Eye (tissue), 1 donor: ENCODE results near the gene GIMAP8.
A peak's percentile ranks its signal among the peaks of the same experiment; 100 is the strongest.
"Not testable (repeated sequence)": the region's sequence is repeated elsewhere in the genome, so short reads cannot be mapped to it uniquely, and the experiment has no call there.

Experiments used
- DNase-seq: peaks from one replicate; pipeline ENCODE4 v3.0.0-alpha.2; 2015

Gene GIMAP8

GRCh38 chr7:150471886-150472285 is 21.5 kb downstream of the GIMAP8 start:
- DNase-seq, result peak; percentile 26

DNA sequence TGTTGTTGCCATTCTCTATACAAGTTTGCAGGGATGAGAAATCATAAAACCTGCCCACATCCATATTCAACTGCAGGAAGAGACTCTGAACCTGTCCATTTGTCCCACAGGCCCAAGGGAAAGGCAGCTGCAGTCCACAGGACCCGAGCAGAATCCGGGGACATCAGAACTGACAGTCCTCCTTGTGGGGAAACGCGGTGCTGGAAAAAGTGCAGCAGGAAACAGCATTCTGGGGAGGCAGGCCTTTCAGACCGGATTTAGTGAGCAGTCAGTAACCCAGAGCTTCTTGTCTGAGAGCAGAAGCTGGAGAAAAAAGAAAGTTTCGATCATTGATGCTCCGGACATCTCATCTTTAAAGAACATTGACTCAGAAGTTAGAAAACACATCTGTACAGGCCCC is 23.5 kb downstream of the GIMAP8 start:
- DNase-seq, result no peak

DNA sequence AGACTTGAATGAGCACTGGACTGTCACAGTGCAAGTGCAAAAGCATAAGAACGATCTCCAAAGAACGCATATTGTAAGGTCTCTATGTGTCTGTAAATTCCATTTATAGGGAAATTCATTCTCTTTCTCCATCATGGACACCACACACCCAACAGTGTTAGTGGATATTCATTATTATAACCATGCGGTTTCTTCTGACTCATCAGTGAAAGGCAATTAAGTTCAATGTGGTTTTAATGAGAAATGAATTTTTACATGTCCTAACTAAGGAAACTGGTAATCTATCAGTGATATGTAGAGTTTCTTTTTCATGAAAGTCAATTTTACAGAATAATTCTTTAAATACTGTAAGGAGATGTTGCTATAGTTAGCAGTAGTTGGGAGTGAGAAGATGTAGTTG is 25.9 kb downstream of the GIMAP8 start:
- DNase-seq, result no peak

DNA sequence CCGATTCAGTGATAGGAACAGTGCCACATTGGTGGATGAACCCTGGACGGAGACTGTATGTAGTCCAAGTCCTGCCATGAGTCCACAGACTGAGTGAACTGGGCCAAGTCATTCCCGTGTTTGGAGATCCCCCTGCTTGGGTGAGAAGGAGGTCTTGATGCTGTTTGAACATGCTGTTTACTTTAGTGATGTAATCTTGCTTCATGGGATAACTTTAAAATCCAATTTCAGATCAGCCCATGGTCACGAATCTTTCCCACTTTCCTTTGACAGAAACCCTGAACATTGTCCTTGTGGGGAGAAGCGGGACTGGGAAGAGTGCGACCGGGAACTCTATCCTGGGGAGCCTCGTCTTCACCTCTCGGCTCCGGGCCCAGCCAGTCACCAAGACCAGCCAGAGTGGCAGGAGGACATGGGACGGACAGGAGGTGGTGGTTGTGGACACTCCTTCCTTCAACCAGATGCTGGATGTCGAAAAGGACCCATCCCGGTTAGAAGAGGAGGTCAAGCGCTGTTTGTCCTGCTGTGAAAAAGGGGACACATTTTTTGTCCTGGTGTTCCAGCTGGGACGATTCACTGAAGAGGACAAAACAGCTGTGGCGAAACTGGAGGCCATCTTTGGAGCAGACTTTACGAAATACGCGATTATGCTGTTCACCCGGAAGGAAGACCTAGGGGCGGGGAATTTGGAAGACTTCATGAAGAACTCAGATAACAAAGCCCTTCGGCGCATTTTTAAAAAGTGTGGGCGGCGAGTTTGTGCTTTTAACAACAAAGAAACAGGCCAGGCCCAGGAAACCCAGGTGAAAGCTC is 26.6 kb downstream of the GIMAP8 start:
- DNase-seq, result no peak

DNA sequence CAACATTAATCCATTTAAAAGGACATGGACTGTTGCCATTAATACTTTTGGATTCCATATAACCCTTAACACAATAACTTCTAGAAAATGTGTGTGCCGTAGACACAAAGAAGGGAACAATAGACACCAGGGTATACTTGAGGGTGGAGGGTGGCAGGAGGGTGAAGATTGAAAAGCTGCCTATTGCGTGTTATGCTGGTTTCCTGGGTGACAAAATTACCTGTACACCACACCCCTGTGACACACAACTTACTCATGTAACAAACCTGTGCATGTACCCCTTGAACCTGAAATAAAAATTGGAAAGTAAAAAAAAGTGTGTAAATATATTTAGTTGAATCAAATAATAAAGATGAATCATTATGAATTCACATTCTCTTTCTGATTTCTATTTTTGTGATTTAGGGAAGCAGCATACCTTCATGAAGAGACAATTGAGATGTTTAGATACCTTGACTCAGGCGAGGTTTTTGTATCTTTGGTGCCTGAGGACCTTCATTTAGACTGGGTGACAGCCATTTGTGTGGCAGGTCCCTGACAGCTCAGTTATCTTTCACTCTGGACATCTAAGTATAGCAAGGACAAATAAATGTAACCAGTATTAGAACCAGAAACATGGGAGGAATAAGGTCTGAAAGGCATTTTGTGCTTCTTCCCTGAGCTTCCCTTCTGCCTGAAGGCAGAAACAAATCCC is 28.7 kb downstream of the GIMAP8 start:
- no peak for DNase-seq

GRCh38 chr7:150481186-150481920 is 30.9 kb downstream of the GIMAP8 start:
- no peak for DNase-seq

- no peak for DNase-seq
These were observed 31.5 kb downstream of the GIMAP8 start for GRCh38 chr7:150481922-150482321.

DNA sequence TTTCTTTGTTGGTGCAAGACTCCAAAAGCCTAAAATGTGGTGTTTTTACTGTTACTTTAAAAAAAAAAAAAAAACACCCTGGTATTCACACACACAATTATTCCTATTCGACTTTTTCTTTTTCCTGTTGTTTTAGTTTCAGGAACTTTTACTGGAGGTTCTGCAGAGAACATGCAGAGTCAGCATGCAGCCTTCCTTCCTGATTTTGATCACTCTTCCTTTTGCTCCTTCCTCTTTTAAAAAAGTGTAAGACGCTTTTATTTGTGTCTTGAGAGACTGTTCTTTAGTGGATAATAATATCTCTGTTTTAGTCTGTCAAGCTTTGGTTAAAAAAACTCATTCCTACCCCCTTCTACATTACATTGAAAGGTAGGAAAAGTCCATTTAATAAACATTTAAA is 33.1 kb downstream of the GIMAP8 start:
- DNase-seq, result not testable (repeated sequence)

- DNase-seq, result not testable (repeated sequence)
These were observed 33.6 kb downstream of the GIMAP8 start for GRCh38 chr7:150484071-150484470.

- DNase-seq, result no peak
These were observed 37.2 kb downstream of the GIMAP8 start for GRCh38 chr7:150487625-150488024.

DNA sequence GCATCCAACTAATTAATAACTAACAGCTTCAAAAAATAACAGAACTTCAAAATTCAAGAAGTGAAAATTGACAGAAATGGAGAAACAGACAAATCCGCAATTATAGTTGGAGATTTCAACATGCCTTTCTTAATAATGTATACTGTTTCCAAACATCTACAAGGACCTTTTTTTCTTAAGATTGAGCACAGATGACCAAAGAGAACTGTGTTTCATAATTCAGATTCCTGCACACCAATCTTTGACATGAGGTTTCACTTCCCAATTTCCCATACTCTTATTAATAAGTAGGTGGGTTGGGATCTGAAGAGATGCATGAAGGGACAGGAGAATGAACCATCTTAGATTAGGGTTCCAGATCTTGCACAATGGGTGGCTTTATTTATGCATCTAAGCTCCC is 39.4 kb downstream of the GIMAP8 start:
- DNase-seq, result no peak

DNA sequence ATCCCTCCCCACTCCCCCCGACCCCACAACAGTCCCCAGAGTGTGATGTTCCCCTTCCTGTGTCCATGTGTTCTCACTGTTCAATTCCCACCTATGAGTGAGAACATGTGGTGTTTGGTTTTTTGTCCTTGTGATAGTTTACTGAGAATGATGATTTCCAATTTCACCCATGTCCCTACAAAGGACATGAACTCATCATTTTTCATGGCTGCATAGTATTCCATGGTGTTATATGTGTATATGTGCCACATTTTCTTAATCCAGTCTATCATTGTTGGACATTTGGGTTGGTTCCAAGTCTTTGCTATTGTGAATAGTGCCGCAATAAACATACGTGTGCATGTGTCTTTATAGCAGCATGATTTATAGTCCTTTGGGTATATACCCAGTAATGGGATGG is 43.0 kb downstream of the GIMAP8 start:
- DNase-seq, result not testable (repeated sequence)

- DNase-seq, result no peak
These were observed 52.1 kb downstream of the GIMAP8 start for GRCh38 chr7:150502519-150502918.

GRCh38 chr7:150503155-150503554 is 52.7 kb downstream of the GIMAP8 start:
- DNase-seq, result no peak

DNA sequence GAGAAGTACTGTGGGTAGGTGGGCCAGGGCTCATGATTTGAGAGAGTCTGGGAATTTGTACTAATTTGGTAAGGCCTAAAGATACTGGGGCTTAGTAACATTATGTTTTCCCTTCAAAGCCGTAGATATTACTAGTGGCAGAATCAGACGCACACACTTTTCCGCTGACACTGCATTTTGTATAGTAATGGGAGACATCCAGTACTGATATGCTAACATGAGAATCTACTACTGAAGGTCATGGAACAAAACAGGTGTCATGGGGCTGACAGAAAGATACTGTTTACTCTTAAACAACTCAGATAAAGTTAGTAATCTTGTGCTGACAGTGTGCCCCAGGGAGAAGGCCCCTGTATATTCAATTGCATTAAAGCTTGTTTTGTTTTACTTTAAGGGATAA is 53.2 kb downstream of the GIMAP8 start:
- DNase-seq, result no peak

- DNase-seq, result no peak
These were observed 57.6 kb downstream of the GIMAP8 start for GRCh38 chr7:150507947-150508602.

DNA sequence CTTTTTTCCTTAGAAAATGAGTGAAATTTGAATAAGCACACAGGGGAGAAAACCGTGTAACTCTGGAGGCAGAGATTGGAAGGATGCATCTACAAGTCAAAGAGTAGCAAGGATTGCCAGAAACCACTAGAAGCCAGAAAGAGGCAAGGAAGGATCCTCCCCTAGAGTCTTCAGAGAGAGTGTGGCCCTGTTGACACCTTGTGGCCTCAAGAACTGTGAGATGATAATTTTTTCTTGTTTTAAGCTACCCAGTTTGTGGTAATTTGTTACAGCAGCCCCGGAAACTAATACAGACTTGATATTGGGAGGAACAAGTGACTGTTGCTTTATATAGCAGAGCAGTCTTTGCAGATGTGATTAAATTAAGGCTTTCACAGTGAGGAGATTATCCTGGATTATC is 60.6 kb downstream of the GIMAP8 start:
- DNase-seq, result no peak

GRCh38 chr7:150513758-150514157 is 63.3 kb downstream of the GIMAP8 start:
- DNase-seq, result no peak

- DNase-seq, result no peak
These were observed 64.4 kb downstream of the GIMAP8 start, which contains the start of gene GIMAP7 for GRCh38 chr7:150514748-150515222. Gene GIMAP7, plus strand, starts transcription at chr7:150514872. Its CDS starts 5,103 bp downstream, at chr7:150519975.

DNA sequence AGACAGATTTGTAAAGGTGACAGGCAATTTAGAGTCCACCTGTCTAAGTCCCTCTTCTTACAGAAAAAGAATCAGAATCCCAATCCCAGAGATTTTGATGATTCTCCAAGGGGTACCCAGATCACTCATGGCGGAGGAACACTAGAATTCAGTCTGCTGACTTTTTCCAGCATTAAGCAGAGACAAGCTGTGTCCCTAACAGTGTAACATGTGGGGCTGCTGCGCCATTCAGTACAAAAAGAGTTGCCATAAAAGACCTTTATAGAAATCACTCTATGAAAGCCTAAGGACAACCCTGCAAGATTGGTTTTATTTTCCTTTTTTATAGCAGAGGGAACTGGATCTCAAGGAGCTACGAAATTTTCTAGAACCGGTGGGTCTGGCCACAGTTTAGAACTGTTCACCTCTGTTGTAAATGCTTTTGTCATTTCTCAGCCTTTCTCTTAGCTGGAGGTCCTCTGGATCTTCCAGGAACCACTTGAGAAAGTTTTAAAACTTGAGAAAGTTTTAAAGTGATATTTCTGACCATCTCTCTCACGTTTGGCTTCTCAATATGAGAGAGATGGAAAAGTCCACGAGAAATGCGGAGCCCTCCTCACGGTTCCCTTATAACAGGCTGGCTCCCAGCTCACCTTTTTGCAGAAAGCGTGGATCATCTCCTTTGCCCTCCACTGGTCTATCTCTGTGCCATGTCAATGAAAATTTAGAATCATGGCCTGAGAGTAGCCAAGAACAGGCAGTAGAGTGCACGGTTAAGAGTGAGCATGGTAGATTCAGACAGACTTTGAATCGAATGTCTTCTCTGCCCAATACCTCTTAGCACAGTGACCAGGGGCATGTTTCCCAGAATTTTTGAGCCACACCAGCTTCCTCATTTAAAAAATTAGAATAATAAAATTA is 65.1 kb downstream of the GIMAP8 start:
- no peak for DNase-seq

DNA sequence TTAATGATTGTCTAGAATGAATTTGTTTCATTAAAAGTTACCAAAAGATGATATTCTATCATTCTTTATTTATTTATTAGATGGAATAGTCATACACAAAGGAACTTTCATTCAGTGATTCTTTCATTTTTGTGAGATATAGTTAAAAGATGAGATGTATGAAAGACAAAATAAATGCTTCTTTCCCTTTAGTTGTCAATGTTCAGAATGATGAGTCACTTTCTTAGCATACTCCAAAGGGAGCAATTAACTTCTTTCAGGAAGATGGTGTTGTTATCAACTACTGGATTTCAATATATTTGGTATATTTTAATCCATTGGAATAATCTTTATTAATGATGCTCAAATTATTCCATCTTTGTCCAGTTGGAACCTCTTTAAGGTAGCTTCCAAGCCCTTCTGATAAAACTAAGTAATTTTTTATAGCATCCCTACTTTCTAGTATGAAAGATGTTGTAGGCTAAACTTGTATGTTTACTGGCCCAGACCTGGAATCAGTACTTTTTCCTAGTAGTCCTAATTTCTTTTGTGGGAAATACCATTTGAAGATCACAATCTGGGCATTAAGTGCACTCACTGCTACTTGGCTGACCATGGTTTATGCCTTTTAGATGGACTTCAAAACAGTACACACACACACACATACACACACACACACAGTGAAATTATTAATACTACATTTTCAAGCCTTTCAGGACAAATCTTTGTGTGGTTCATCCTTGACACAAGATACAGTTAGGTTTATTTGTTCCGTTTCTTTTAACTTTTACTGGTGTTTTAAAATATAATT is 66.7 kb downstream of the GIMAP8 start:
- DNase-seq, result no peak
